GM23338 (cell line): ENCODE results near the gene RNF213. TPM values are rescaled to one million over a fixed set of nuclear protein-coding genes. Genes with fewer than 3 reads are reported as not detected.

Experiments
- ATAC-seq: fragments of 200-7000 bp; cut with Tn5 transposase; 3 replicates; pipeline ENCODE4 v1.9.1; 2020
- DNase-seq: peaks from one replicate; pipeline ENCODE4 v3.0.0-alpha.2; 2015; ENCODE audit warnings: low spot score
- H2AFZ ChIP-seq: fragments of 200-600 bp; sonication (generic); 2 replicates; pipeline ENCODE4 v1.8.0; 2016; ENCODE audit warnings: antibody characterized with exemption, mild to moderate bottlenecking, moderate library complexity
- H3F3A ChIP-seq: fragments of 200-600 bp; sonication (generic); replicated peaks from 2 replicates; pipeline ENCODE4 v1.8.0; 2017; ENCODE audit warnings: antibody characterized with exemption, mixed run types, low read depth
- H3K27ac ChIP-seq: fragments of 200-600 bp; sonication (generic); 2 replicates; pipeline ENCODE4 v1.6.1; 2016; ENCODE audit warnings: low read depth
- H3K27me3 ChIP-seq: fragments of 200-600 bp; sonication (generic); 2 replicates; pipeline ENCODE4 v1.8.0; 2016; ENCODE audit warnings: mild to moderate bottlenecking, mixed run types, moderate library complexity; ENCODE audit not compliant: insufficient read depth
- H3K36me3 ChIP-seq: fragments of 200-600 bp; sonication (generic); 2 replicates; pipeline ENCODE4 v1.8.0; 2016; ENCODE audit warnings: mild to moderate bottlenecking; ENCODE audit not compliant: insufficient read depth
- H3K4me1 ChIP-seq: fragments of 200-600 bp; sonication (generic); 2 replicates; pipeline ENCODE4 v1.8.0; 2016; ENCODE audit warnings: mild to moderate bottlenecking, moderate library complexity; ENCODE audit not compliant: insufficient read depth
- H3K4me2 ChIP-seq: fragments of 200-600 bp; sonication (generic); 2 replicates; pipeline ENCODE4 v1.7.1; 2017; ENCODE audit warnings: mixed run types
- H3K4me3 ChIP-seq: fragments of 200-600 bp; sonication (generic); 2 replicates; pipeline ENCODE4 v1.6.1; 2016; ENCODE audit warnings: mixed run types
- H3K79me2 ChIP-seq: fragments of 200-600 bp; sonication (generic); replicated peaks from 2 replicates; pipeline ENCODE4 v1.8.0; 2017; ENCODE audit warnings: mild to moderate bottlenecking; ENCODE audit not compliant: insufficient read depth
- H3K9me2 ChIP-seq: fragments of 200-600 bp; sonication (generic); 2 replicates; pipeline ENCODE4 v1.8.0; 2017; ENCODE audit not compliant: insufficient read depth
- H4K20me1 ChIP-seq: fragments of 200-600 bp; sonication (generic); replicated peaks from 2 replicates; pipeline ENCODE4 v1.8.0; 2017; ENCODE audit warnings: mild to moderate bottlenecking; ENCODE audit not compliant: insufficient read depth
- H3K27ac Mint-ChIP-seq: 2 replicates; pipeline ENCODE4 v1.8.0; 2020; ENCODE audit warnings: inconsistent platforms, mild to moderate bottlenecking, moderate library complexity, mixed read lengths
- H3K27me3 Mint-ChIP-seq: 3 replicates; pipeline ENCODE4 v1.8.0; 2022; ENCODE audit warnings: low read depth, mild to moderate bottlenecking, moderate library complexity, mixed read lengths, inconsistent platforms; ENCODE audit not compliant: insufficient read depth, poor library complexity
- H3K36me3 Mint-ChIP-seq: 3 replicates; pipeline ENCODE4 v1.8.0; 2021; ENCODE audit warnings: low read depth, mild to moderate bottlenecking, inconsistent platforms, moderate library complexity, mixed read lengths
- H3K4me1 Mint-ChIP-seq: 3 replicates; pipeline ENCODE4 v1.8.0; 2020; ENCODE audit warnings: mild to moderate bottlenecking, inconsistent platforms, mixed read lengths
- H3K4me3 Mint-ChIP-seq: 3 replicates; pipeline ENCODE4 v1.8.0; 2021; ENCODE audit warnings: moderate library complexity, mild to moderate bottlenecking, inconsistent platforms, mixed read lengths
- H3K9me3 Mint-ChIP-seq: 3 replicates; pipeline ENCODE4 v1.8.0; 2020; ENCODE audit warnings: moderate library complexity, mild to moderate bottlenecking, inconsistent platforms, mixed read lengths
- CREB1 ChIP-seq: fragments of 250-450 bp; sonication (Bioruptor Pico); IDR thresholded peaks from 2 replicates; pipeline ENCODE4 v1.5.0; 2020; ENCODE audit warnings: low read depth, mild to moderate bottlenecking, moderate library complexity
- EZH2 ChIP-seq: fragments of 200-600 bp; sonication (generic); IDR thresholded peaks from one replicate; pipeline ENCODE4 v1.8.0; 2017; ENCODE audit warnings: antibody characterized with exemption, mild to moderate bottlenecking, low read depth; ENCODE audit not compliant: unreplicated experiment
- EZH2phosphoT487 ChIP-seq: fragments of 200-600 bp; sonication (generic); IDR thresholded peaks from one replicate; pipeline ENCODE4 v1.8.1; 2018; ENCODE audit warnings: antibody characterized with exemption; ENCODE audit not compliant: unreplicated experiment
- JUNB ChIP-seq: IDR thresholded peaks from one replicate; pipeline ENCODE4 v1.6.1; 2016; ENCODE audit warnings: antibody characterized with exemption; ENCODE audit not compliant: unreplicated experiment
- NANOG ChIP-seq: IDR thresholded peaks from 2 replicates; pipeline ENCODE4 v1.6.1; 2016; ENCODE audit warnings: antibody characterized with exemption, borderline replicate concordance
- POLR2AphosphoS5 ChIP-seq: IDR thresholded peaks from 2 replicates; pipeline ENCODE4 v1.6.1; 2016; ENCODE audit warnings: antibody characterized with exemption, low read depth
- STAT1 ChIP-seq: IDR thresholded peaks from one replicate; pipeline ENCODE4 v1.6.1; 2016; ENCODE audit warnings: antibody characterized with exemption; ENCODE audit not compliant: unreplicated experiment
- ZNF114 ChIP-seq: fragments of 250-450 bp; sonication (Bioruptor Pico); IDR thresholded peaks from 2 replicates; pipeline ENCODE4 v1.5.0; 2020; ENCODE audit warnings: mild to moderate bottlenecking, moderate library complexity
- ZNF331 ChIP-seq: fragments of 250-450 bp; sonication (Bioruptor Pico); IDR thresholded peaks from 2 replicates; pipeline ENCODE4 v1.5.0; 2020; ENCODE audit warnings: low read depth, mild to moderate bottlenecking, moderate library complexity
- polyA plus RNA-seq: library from polyadenylated mRNA; unstranded; fragments of >200 nt; fragmentation: Nextera tagmentation; extraction: Ambion mirVana; gene quantifications from 2 replicates; pipeline ENCODE4 v1.2.1, GENCODE V29; 2016
- total RNA-seq: library from RNA; depleted of rRNA; stranded (reverse); fragments of >200 nt; shearing (Covaris generic); gene quantifications from 2 replicates; pipeline ENCODE4 v1.2.3, GENCODE V29; 2014
- TF ChIP-seq, protein P1 (sequence below): IDR thresholded peaks from 2 replicates; pipeline ENCODE4 v1.6.1; 2016; ENCODE audit warnings: antibody characterized with exemption
- TF ChIP-seq, protein P2 (sequence below): fragments of 250-450 bp; sonication (Bioruptor Pico); IDR thresholded peaks from 2 replicates; pipeline ENCODE4 v1.5.0; 2020; ENCODE audit warnings: mild to moderate bottlenecking, moderate library complexity
- TF ChIP-seq, protein P3 (sequence below): IDR thresholded peaks from one replicate; pipeline ENCODE4 v1.6.1; 2018; ENCODE audit warnings: antibody characterized with exemption; ENCODE audit not compliant: unreplicated experiment
- TF ChIP-seq, protein P4 (sequence below), 2 experiments: fragments of 200-600 bp in 1 of 2; sonication (generic) in 1 of 2; conservative IDR thresholded peaks; 2 replicates each; pipeline versions ENCODE4 v1.5.1 to v1.6.1; 2016 to 2017; ENCODE audit warnings: antibody characterized with exemption in 2 of 2, low read depth in 2 of 2, mild to moderate bottlenecking in 2 of 2, moderate library complexity in 1 of 2

RNF213 gene
- total and polyA plus RNA-seq, 2 experiments from 2014 or later: 21.2 to 67.2 TPM

DNA sequence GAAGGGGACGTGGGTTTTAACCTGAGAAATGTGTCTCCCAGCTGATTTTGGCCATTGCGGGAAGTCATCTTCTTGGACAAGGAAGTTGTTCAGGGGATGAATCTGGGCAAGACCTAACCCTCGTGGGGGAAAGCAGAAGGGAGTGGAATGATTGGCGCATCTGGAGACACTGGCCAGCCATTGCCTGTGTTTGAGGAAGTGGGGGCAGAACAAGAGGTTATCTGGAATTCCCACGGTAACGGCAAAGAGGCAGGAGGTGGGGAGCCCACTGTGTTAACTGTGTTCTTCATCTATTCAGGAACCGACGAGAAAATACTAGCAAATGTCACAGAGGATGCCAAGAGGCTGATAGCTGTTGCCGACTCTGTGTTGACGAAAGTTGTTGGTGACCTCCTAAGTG lies 66.9 kb downstream of the RNF213 start:
- no peak overlapping the region for H3K27ac ChIP-seq
- no peak overlapping the region for H3K4me3 ChIP-seq
- peaks cover 2% of the 10 kb centered on the region for H3K27me3 Mint-ChIP-seq
- no peaks in the 10 kb centered on the region for H3K9me2 ChIP-seq
- no peak overlapping the region for H3K27ac Mint-ChIP-seq
- H3K79me2 ChIP-seq: no peaks in the 10 kb centered on the region
- H3K4me1 ChIP-seq: no peaks in the 10 kb centered on the region
- H4K20me1 ChIP-seq: 0 out of 2 replicates have a peak, but pooled peaks cover 3% of the 10 kb centered on the region
- ATAC-seq (no peak), DNase-seq (no peak)
- no peaks in the 10 kb centered on the region for H3K27me3 ChIP-seq
- H3K4me1 Mint-ChIP-seq: no peaks in the 10 kb centered on the region
- H3K4me3 Mint-ChIP-seq: no peak overlapping the region
- no peaks in the 10 kb centered on the region for H3F3A ChIP-seq
- H3K36me3 ChIP-seq: peaks cover 13% of the 10 kb centered on the region; the same call in 1 of the 2 replicates
- peaks cover 62% of the 10 kb centered on the region for H3K36me3 Mint-ChIP-seq
- H3K9me3 Mint-ChIP-seq: peaks cover 7% of the 10 kb centered on the region; the same call in 1 of the 3 replicates
- TF ChIP-seq, protein P1, sequence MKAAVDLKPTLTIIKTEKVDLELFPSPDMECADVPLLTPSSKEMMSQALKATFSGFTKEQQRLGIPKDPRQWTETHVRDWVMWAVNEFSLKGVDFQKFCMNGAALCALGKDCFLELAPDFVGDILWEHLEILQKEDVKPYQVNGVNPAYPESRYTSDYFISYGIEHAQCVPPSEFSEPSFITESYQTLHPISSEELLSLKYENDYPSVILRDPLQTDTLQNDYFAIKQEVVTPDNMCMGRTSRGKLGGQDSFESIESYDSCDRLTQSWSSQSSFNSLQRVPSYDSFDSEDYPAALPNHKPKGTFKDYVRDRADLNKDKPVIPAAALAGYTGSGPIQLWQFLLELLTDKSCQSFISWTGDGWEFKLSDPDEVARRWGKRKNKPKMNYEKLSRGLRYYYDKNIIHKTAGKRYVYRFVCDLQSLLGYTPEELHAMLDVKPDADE: no peak
- TF ChIP-seq CREB1 (CRISPR knock-in tag) (no peak), EZH2 (no peak), POLR2AphosphoS5 (no peak), ZNF114 (no peak), JUNB (no peak), ZNF331 (CRISPR knock-in tag) (no peak), STAT1 (no peak), NANOG (no peak), EZH2phosphoT487 (no peak)
- TF ChIP-seq, protein P2, sequence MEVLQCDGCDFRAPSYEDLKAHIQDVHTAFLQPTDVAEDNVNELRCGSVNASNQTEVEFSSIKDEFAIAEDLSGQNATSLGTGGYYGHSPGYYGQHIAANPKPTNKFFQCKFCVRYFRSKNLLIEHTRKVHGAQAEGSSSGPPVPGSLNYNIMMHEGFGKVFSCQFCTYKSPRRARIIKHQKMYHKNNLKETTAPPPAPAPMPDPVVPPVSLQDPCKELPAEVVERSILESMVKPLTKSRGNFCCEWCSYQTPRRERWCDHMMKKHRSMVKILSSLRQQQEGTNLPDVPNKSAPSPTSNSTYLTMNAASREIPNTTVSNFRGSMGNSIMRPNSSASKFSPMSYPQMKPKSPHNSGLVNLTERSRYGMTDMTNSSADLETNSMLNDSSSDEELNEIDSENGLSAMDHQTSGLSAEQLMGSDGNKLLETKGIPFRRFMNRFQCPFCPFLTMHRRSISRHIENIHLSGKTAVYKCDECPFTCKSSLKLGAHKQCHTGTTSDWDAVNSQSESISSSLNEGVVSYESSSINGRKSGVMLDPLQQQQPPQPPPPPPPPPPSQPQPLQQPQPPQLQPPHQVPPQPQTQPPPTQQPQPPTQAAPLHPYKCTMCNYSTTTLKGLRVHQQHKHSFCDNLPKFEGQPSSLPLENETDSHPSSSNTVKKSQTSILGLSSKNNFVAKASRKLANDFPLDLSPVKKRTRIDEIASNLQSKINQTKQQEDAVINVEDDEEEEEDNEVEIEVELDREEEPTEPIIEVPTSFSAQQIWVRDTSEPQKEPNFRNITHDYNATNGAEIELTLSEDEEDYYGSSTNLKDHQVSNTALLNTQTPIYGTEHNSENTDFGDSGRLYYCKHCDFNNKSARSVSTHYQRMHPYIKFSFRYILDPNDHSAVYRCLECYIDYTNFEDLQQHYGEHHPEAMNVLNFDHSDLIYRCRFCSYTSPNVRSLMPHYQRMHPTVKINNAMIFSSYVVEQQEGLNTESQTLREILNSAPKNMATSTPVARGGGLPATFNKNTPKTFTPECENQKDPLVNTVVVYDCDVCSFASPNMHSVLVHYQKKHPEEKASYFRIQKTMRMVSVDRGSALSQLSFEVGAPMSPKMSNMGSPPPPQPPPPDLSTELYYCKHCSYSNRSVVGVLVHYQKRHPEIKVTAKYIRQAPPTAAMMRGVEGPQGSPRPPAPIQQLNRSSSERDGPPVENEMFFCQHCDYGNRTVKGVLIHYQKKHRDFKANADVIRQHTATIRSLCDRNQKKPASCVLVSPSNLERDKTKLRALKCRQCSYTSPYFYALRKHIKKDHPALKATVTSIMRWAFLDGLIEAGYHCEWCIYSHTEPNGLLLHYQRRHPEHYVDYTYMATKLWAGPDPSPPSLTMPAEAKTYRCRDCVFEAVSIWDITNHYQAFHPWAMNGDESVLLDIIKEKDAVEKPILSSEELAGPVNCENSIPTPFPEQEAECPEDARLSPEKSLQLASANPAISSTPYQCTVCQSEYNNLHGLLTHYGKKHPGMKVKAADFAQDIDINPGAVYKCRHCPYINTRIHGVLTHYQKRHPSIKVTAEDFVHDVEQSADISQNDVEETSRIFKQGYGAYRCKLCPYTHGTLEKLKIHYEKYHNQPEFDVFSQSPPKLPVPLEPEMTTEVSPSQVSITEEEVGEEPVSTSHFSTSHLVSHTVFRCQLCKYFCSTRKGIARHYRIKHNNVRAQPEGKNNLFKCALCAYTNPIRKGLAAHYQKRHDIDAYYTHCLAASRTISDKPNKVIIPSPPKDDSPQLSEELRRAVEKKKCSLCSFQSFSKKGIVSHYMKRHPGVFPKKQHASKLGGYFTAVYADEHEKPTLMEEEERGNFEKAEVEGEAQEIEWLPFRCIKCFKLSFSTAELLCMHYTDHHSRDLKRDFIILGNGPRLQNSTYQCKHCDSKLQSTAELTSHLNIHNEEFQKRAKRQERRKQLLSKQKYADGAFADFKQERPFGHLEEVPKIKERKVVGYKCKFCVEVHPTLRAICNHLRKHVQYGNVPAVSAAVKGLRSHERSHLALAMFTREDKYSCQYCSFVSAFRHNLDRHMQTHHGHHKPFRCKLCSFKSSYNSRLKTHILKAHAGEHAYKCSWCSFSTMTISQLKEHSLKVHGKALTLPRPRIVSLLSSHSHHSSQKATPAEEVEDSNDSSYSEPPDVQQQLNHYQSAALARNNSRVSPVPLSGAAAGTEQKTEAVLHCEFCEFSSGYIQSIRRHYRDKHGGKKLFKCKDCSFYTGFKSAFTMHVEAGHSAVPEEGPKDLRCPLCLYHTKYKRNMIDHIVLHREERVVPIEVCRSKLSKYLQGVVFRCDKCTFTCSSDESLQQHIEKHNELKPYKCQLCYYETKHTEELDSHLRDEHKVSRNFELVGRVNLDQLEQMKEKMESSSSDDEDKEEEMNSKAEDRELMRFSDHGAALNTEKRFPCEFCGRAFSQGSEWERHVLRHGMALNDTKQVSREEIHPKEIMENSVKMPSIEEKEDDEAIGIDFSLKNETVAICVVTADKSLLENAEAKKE (CRISPR knock-in tag): no peak
- TF ChIP-seq, protein P3, sequence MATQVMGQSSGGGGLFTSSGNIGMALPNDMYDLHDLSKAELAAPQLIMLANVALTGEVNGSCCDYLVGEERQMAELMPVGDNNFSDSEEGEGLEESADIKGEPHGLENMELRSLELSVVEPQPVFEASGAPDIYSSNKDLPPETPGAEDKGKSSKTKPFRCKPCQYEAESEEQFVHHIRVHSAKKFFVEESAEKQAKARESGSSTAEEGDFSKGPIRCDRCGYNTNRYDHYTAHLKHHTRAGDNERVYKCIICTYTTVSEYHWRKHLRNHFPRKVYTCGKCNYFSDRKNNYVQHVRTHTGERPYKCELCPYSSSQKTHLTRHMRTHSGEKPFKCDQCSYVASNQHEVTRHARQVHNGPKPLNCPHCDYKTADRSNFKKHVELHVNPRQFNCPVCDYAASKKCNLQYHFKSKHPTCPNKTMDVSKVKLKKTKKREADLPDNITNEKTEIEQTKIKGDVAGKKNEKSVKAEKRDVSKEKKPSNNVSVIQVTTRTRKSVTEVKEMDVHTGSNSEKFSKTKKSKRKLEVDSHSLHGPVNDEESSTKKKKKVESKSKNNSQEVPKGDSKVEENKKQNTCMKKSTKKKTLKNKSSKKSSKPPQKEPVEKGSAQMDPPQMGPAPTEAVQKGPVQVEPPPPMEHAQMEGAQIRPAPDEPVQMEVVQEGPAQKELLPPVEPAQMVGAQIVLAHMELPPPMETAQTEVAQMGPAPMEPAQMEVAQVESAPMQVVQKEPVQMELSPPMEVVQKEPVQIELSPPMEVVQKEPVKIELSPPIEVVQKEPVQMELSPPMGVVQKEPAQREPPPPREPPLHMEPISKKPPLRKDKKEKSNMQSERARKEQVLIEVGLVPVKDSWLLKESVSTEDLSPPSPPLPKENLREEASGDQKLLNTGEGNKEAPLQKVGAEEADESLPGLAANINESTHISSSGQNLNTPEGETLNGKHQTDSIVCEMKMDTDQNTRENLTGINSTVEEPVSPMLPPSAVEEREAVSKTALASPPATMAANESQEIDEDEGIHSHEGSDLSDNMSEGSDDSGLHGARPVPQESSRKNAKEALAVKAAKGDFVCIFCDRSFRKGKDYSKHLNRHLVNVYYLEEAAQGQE: no peak
- TF ChIP-seq, protein P4, sequence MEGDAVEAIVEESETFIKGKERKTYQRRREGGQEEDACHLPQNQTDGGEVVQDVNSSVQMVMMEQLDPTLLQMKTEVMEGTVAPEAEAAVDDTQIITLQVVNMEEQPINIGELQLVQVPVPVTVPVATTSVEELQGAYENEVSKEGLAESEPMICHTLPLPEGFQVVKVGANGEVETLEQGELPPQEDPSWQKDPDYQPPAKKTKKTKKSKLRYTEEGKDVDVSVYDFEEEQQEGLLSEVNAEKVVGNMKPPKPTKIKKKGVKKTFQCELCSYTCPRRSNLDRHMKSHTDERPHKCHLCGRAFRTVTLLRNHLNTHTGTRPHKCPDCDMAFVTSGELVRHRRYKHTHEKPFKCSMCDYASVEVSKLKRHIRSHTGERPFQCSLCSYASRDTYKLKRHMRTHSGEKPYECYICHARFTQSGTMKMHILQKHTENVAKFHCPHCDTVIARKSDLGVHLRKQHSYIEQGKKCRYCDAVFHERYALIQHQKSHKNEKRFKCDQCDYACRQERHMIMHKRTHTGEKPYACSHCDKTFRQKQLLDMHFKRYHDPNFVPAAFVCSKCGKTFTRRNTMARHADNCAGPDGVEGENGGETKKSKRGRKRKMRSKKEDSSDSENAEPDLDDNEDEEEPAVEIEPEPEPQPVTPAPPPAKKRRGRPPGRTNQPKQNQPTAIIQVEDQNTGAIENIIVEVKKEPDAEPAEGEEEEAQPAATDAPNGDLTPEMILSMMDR (conservative IDR thresholded peaks at IDR 0.05; ENCODE audit: low read depth in 2 of 2): no peak
- H2AFZ ChIP-seq: no peak overlapping the region
- H3K4me2 ChIP-seq: no peak overlapping the region
